GM23338 (cell line): ENCODE measurements around the gene SLC6A7. TPM values are rescaled to one million over a fixed set of nuclear protein-coding genes. Genes with fewer than 3 reads are reported as not detected.

Source experiments
- ATAC-seq: fragments of 200-7000 bp; cut with Tn5 transposase; 3 replicates; pipeline ENCODE4 v1.9.1; 2020
- DNase-seq: peaks from one replicate; pipeline ENCODE4 v3.0.0-alpha.2; 2015; ENCODE audit warnings: low spot score
- H2AFZ ChIP-seq: fragments of 200-600 bp; sonication (generic); 2 replicates; pipeline ENCODE4 v1.8.0; 2016; ENCODE audit warnings: antibody characterized with exemption, mild to moderate bottlenecking, moderate library complexity
- H3F3A ChIP-seq: fragments of 200-600 bp; sonication (generic); replicated peaks from 2 replicates; pipeline ENCODE4 v1.8.0; 2017; ENCODE audit warnings: antibody characterized with exemption, mixed run types, low read depth
- H3K27ac ChIP-seq: fragments of 200-600 bp; sonication (generic); 2 replicates; pipeline ENCODE4 v1.6.1; 2016; ENCODE audit warnings: low read depth
- H3K27me3 ChIP-seq: fragments of 200-600 bp; sonication (generic); 2 replicates; pipeline ENCODE4 v1.8.0; 2016; ENCODE audit warnings: mild to moderate bottlenecking, mixed run types, moderate library complexity; ENCODE audit not compliant: insufficient read depth
- H3K36me3 ChIP-seq: fragments of 200-600 bp; sonication (generic); 2 replicates; pipeline ENCODE4 v1.8.0; 2016; ENCODE audit warnings: mild to moderate bottlenecking; ENCODE audit not compliant: insufficient read depth
- H3K4me1 ChIP-seq: fragments of 200-600 bp; sonication (generic); 2 replicates; pipeline ENCODE4 v1.8.0; 2016; ENCODE audit warnings: mild to moderate bottlenecking, moderate library complexity; ENCODE audit not compliant: insufficient read depth
- H3K4me2 ChIP-seq: fragments of 200-600 bp; sonication (generic); 2 replicates; pipeline ENCODE4 v1.7.1; 2017; ENCODE audit warnings: mixed run types
- H3K4me3 ChIP-seq: fragments of 200-600 bp; sonication (generic); 2 replicates; pipeline ENCODE4 v1.6.1; 2016; ENCODE audit warnings: mixed run types
- H3K79me2 ChIP-seq: fragments of 200-600 bp; sonication (generic); replicated peaks from 2 replicates; pipeline ENCODE4 v1.8.0; 2017; ENCODE audit warnings: mild to moderate bottlenecking; ENCODE audit not compliant: insufficient read depth
- H3K9me2 ChIP-seq: fragments of 200-600 bp; sonication (generic); 2 replicates; pipeline ENCODE4 v1.8.0; 2017; ENCODE audit not compliant: insufficient read depth
- H4K20me1 ChIP-seq: fragments of 200-600 bp; sonication (generic); replicated peaks from 2 replicates; pipeline ENCODE4 v1.8.0; 2017; ENCODE audit warnings: mild to moderate bottlenecking; ENCODE audit not compliant: insufficient read depth
- H3K27ac Mint-ChIP-seq: 2 replicates; pipeline ENCODE4 v1.8.0; 2020; ENCODE audit warnings: inconsistent platforms, mild to moderate bottlenecking, moderate library complexity, mixed read lengths
- H3K27me3 Mint-ChIP-seq: 3 replicates; pipeline ENCODE4 v1.8.0; 2022; ENCODE audit warnings: low read depth, mild to moderate bottlenecking, moderate library complexity, mixed read lengths, inconsistent platforms; ENCODE audit not compliant: insufficient read depth, poor library complexity
- H3K36me3 Mint-ChIP-seq: 3 replicates; pipeline ENCODE4 v1.8.0; 2021; ENCODE audit warnings: low read depth, mild to moderate bottlenecking, inconsistent platforms, moderate library complexity, mixed read lengths
- H3K4me1 Mint-ChIP-seq: 3 replicates; pipeline ENCODE4 v1.8.0; 2020; ENCODE audit warnings: mild to moderate bottlenecking, inconsistent platforms, mixed read lengths
- H3K4me3 Mint-ChIP-seq: 3 replicates; pipeline ENCODE4 v1.8.0; 2021; ENCODE audit warnings: moderate library complexity, mild to moderate bottlenecking, inconsistent platforms, mixed read lengths
- H3K9me3 Mint-ChIP-seq: 3 replicates; pipeline ENCODE4 v1.8.0; 2020; ENCODE audit warnings: moderate library complexity, mild to moderate bottlenecking, inconsistent platforms, mixed read lengths
- CREB1 ChIP-seq: fragments of 250-450 bp; sonication (Bioruptor Pico); IDR thresholded peaks from 2 replicates; pipeline ENCODE4 v1.5.0; 2020; ENCODE audit warnings: low read depth, mild to moderate bottlenecking, moderate library complexity
- EZH2 ChIP-seq: fragments of 200-600 bp; sonication (generic); IDR thresholded peaks from one replicate; pipeline ENCODE4 v1.8.0; 2017; ENCODE audit warnings: antibody characterized with exemption, mild to moderate bottlenecking, low read depth; ENCODE audit not compliant: unreplicated experiment
- EZH2phosphoT487 ChIP-seq: fragments of 200-600 bp; sonication (generic); IDR thresholded peaks from one replicate; pipeline ENCODE4 v1.8.1; 2018; ENCODE audit warnings: antibody characterized with exemption; ENCODE audit not compliant: unreplicated experiment
- JUNB ChIP-seq: IDR thresholded peaks from one replicate; pipeline ENCODE4 v1.6.1; 2016; ENCODE audit warnings: antibody characterized with exemption; ENCODE audit not compliant: unreplicated experiment
- NANOG ChIP-seq: IDR thresholded peaks from 2 replicates; pipeline ENCODE4 v1.6.1; 2016; ENCODE audit warnings: antibody characterized with exemption, borderline replicate concordance
- POLR2AphosphoS5 ChIP-seq: IDR thresholded peaks from 2 replicates; pipeline ENCODE4 v1.6.1; 2016; ENCODE audit warnings: antibody characterized with exemption, low read depth
- STAT1 ChIP-seq: IDR thresholded peaks from one replicate; pipeline ENCODE4 v1.6.1; 2016; ENCODE audit warnings: antibody characterized with exemption; ENCODE audit not compliant: unreplicated experiment
- ZNF114 ChIP-seq: fragments of 250-450 bp; sonication (Bioruptor Pico); IDR thresholded peaks from 2 replicates; pipeline ENCODE4 v1.5.0; 2020; ENCODE audit warnings: mild to moderate bottlenecking, moderate library complexity
- ZNF331 ChIP-seq: fragments of 250-450 bp; sonication (Bioruptor Pico); IDR thresholded peaks from 2 replicates; pipeline ENCODE4 v1.5.0; 2020; ENCODE audit warnings: low read depth, mild to moderate bottlenecking, moderate library complexity
- ZNF462 ChIP-seq: fragments of 250-450 bp; sonication (Bioruptor Pico); IDR thresholded peaks from 2 replicates; pipeline ENCODE4 v1.5.0; 2020; ENCODE audit warnings: mild to moderate bottlenecking, moderate library complexity
- polyA plus RNA-seq: library from polyadenylated mRNA; unstranded; fragments of >200 nt; fragmentation: Nextera tagmentation; extraction: Ambion mirVana; gene quantifications from 2 replicates; pipeline ENCODE4 v1.2.1, GENCODE V29; 2016
- total RNA-seq: library from RNA; depleted of rRNA; stranded (reverse); fragments of >200 nt; shearing (Covaris generic); gene quantifications from 2 replicates; pipeline ENCODE4 v1.2.3, GENCODE V29; 2014
- TF ChIP-seq, protein P1 (sequence below): IDR thresholded peaks from one replicate; pipeline ENCODE4 v1.6.1; 2018; ENCODE audit warnings: antibody characterized with exemption; ENCODE audit not compliant: unreplicated experiment
- TF ChIP-seq, protein P2 (sequence below): IDR thresholded peaks from 2 replicates; pipeline ENCODE4 v1.6.1; 2016; ENCODE audit warnings: antibody characterized with exemption
- TF ChIP-seq, protein P3 (sequence below), 2 experiments: fragments of 200-600 bp in 1 of 2; sonication (generic) in 1 of 2; conservative IDR thresholded peaks; 2 replicates each; pipeline versions ENCODE4 v1.5.1 to v1.6.1; 2016 to 2017; ENCODE audit warnings: antibody characterized with exemption in 2 of 2, low read depth in 2 of 2, mild to moderate bottlenecking in 2 of 2, moderate library complexity in 1 of 2

Gene SLC6A7
- total and polyA plus RNA-seq, 2 experiments from 2014 or later: not detected

DNA sequence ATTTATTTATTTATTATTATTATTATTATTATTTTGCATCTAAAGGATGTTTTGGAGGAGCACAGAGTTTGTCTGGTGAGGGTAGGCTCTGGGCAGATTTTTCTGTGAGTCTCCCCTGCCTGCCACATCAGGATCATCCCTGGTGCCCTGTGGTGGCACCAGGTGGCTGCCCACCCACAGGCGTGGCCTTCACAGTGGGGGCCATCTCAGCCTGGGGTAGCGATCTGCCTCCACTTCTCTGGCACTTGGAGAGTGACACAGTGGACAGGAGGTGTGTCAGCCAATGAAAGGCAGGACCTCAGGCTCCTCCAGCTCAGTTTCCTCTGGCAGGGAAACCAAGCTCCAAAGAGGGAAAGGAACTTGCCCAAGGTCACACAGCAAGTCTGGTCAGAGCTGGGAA is 30.0 kb downstream of the SLC6A7 start:
- no peaks in the 10 kb centered on the region for H3K27me3 ChIP-seq
- peaks cover 7% of the 10 kb centered on the region for H3K4me1 Mint-ChIP-seq
- H3K27ac ChIP-seq: no peak overlapping the region
- no peak overlapping the region for H3K4me2 ChIP-seq
- no peaks in the 10 kb centered on the region for H3K9me2 ChIP-seq
- no peak for ATAC-seq
- no peaks in the 10 kb centered on the region for H4K20me1 ChIP-seq
- no peaks in the 10 kb centered on the region; the same call in 1 of the 2 replicates for H3K4me1 ChIP-seq
- H3K79me2 ChIP-seq: no peaks in the 10 kb centered on the region
- no peaks in the 10 kb centered on the region for H3F3A ChIP-seq
- H2AFZ ChIP-seq: no peak overlapping the region
- H3K27me3 Mint-ChIP-seq: peaks cover 9% of the 10 kb centered on the region
- H3K27ac Mint-ChIP-seq: no peak overlapping the region
- no peak overlapping the region for H3K4me3 Mint-ChIP-seq
- no peak for DNase-seq
- H3K9me3 Mint-ChIP-seq: no peaks in the 10 kb centered on the region
- no peak overlapping the region for H3K4me3 ChIP-seq
- TF ChIP-seq ZNF114 (CRISPR knock-in tag) (no peak), NANOG (no peak), JUNB (no peak), ZNF331 (CRISPR knock-in tag) (no peak), EZH2 (no peak), EZH2phosphoT487 (no peak), ZNF462 (CRISPR knock-in tag) (no peak), STAT1 (no peak), POLR2AphosphoS5 (no peak), CREB1 (CRISPR knock-in tag) (no peak)
- TF ChIP-seq, protein P1, sequence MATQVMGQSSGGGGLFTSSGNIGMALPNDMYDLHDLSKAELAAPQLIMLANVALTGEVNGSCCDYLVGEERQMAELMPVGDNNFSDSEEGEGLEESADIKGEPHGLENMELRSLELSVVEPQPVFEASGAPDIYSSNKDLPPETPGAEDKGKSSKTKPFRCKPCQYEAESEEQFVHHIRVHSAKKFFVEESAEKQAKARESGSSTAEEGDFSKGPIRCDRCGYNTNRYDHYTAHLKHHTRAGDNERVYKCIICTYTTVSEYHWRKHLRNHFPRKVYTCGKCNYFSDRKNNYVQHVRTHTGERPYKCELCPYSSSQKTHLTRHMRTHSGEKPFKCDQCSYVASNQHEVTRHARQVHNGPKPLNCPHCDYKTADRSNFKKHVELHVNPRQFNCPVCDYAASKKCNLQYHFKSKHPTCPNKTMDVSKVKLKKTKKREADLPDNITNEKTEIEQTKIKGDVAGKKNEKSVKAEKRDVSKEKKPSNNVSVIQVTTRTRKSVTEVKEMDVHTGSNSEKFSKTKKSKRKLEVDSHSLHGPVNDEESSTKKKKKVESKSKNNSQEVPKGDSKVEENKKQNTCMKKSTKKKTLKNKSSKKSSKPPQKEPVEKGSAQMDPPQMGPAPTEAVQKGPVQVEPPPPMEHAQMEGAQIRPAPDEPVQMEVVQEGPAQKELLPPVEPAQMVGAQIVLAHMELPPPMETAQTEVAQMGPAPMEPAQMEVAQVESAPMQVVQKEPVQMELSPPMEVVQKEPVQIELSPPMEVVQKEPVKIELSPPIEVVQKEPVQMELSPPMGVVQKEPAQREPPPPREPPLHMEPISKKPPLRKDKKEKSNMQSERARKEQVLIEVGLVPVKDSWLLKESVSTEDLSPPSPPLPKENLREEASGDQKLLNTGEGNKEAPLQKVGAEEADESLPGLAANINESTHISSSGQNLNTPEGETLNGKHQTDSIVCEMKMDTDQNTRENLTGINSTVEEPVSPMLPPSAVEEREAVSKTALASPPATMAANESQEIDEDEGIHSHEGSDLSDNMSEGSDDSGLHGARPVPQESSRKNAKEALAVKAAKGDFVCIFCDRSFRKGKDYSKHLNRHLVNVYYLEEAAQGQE: no peak
- TF ChIP-seq, protein P2, sequence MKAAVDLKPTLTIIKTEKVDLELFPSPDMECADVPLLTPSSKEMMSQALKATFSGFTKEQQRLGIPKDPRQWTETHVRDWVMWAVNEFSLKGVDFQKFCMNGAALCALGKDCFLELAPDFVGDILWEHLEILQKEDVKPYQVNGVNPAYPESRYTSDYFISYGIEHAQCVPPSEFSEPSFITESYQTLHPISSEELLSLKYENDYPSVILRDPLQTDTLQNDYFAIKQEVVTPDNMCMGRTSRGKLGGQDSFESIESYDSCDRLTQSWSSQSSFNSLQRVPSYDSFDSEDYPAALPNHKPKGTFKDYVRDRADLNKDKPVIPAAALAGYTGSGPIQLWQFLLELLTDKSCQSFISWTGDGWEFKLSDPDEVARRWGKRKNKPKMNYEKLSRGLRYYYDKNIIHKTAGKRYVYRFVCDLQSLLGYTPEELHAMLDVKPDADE: no peak
- TF ChIP-seq, protein P3, sequence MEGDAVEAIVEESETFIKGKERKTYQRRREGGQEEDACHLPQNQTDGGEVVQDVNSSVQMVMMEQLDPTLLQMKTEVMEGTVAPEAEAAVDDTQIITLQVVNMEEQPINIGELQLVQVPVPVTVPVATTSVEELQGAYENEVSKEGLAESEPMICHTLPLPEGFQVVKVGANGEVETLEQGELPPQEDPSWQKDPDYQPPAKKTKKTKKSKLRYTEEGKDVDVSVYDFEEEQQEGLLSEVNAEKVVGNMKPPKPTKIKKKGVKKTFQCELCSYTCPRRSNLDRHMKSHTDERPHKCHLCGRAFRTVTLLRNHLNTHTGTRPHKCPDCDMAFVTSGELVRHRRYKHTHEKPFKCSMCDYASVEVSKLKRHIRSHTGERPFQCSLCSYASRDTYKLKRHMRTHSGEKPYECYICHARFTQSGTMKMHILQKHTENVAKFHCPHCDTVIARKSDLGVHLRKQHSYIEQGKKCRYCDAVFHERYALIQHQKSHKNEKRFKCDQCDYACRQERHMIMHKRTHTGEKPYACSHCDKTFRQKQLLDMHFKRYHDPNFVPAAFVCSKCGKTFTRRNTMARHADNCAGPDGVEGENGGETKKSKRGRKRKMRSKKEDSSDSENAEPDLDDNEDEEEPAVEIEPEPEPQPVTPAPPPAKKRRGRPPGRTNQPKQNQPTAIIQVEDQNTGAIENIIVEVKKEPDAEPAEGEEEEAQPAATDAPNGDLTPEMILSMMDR (conservative IDR thresholded peaks at IDR 0.05; ENCODE audit: low read depth in 2 of 2): no peak
- H3K36me3 ChIP-seq: no peaks in the 10 kb centered on the region
- no peaks in the 10 kb centered on the region for H3K36me3 Mint-ChIP-seq
